PC-9 (cell line): ENCODE results near the gene RNU5D-1. TPM values are rescaled to one million over a fixed set of nuclear protein-coding genes. Genes with fewer than 3 reads are reported as not detected.

Experiments
- BruUV-seq: library from RNA; stranded (reverse); fragments of 400-500 nt; replicated peaks from 2 replicates; lab custom pipeline; 2021; lab: Mats Ljungman, UMichigan
- CTCF ChIA-PET: fragments of 300-600 bp; sonication (Branson Sonifier 250); formaldehyde crosslinking; loops from one replicate; lab custom pipeline; 2022; ENCODE audit warnings: antibody characterized with exemption; lab: Charles Lee
- POLR2A ChIA-PET: fragments of 300-600 bp; sonication (Branson Sonifier 250); formaldehyde crosslinking; loops from one replicate; lab custom pipeline; 2022; ENCODE audit warnings: antibody characterized with exemption; ENCODE audit not compliant: unreplicated experiment; lab: Charles Lee
- DNase-seq, 2 experiments: peaks; one replicate each; pipeline versions ENCODE4 v3.0.0 to v3.0.0-alpha.2; 2015 to 2022; ENCODE audit warnings: mixed read lengths in 1 of 2
- H2AFZ ChIP-seq: fragments of 200-600 bp; sonication (generic); 2 replicates; pipeline ENCODE4 v1.8.1; 2017; ENCODE audit warnings: antibody characterized with exemption
- H3F3A ChIP-seq: fragments of 200-600 bp; sonication (generic); 2 replicates; pipeline ENCODE4 v1.8.1; 2017; ENCODE audit warnings: antibody characterized with exemption, mild to moderate bottlenecking, low read depth; ENCODE audit not compliant: insufficient read depth
- H3K27ac ChIP-seq: fragments of 200-600 bp; sonication (generic); 2 replicates; pipeline ENCODE4 v1.6.1; 2016; ENCODE audit warnings: mixed run types
- H3K27me3 ChIP-seq: fragments of 200-600 bp; sonication (generic); 2 replicates; pipeline ENCODE4 v1.6.1; 2016; ENCODE audit warnings: low read depth, mixed run types; ENCODE audit not compliant: insufficient read depth
- H3K36me3 ChIP-seq: fragments of 200-600 bp; sonication (generic); 2 replicates; pipeline ENCODE4 v1.6.1; 2016; ENCODE audit warnings: low read depth, mixed run types
- H3K4me1 ChIP-seq: fragments of 200-600 bp; sonication (generic); replicated peaks from 2 replicates; pipeline ENCODE4 v1.6.1; 2016; ENCODE audit warnings: mixed run types; ENCODE audit not compliant: insufficient read depth
- H3K4me2 ChIP-seq: fragments of 200-600 bp; sonication (generic); 2 replicates; pipeline ENCODE4 v1.6.1; 2017; ENCODE audit warnings: mixed run types
- H3K4me3 ChIP-seq: fragments of 200-600 bp; sonication (generic); 2 replicates; pipeline ENCODE4 v1.6.1; 2016; ENCODE audit warnings: mixed run types
- H3K79me2 ChIP-seq: fragments of 200-600 bp; sonication (generic); 2 replicates; pipeline ENCODE4 v1.6.1; 2017; ENCODE audit warnings: low read depth, mixed run types
- H3K9me2 ChIP-seq: fragments of 200-600 bp; sonication (generic); 2 replicates; pipeline ENCODE4 v1.8.1; 2017; ENCODE audit warnings: mild to moderate bottlenecking; ENCODE audit not compliant: insufficient read depth
- H3K9me3 ChIP-seq: fragments of 200-600 bp; sonication (generic); 2 replicates; pipeline ENCODE4 v1.8.1; 2016; ENCODE audit warnings: low read depth; ENCODE audit not compliant: insufficient read depth
- H4K20me1 ChIP-seq: fragments of 200-600 bp; sonication (generic); 2 replicates; pipeline ENCODE4 v1.8.1; 2017; ENCODE audit not compliant: insufficient read depth
- CTCF ChIP-seq: fragments of 200-600 bp; sonication (generic); conservative IDR thresholded peaks from 2 replicates; pipeline ENCODE4 v1.6.1; 2017; ENCODE audit warnings: mixed run types, antibody characterized with exemption, mild to moderate bottlenecking, moderate library complexity
- EZH2 ChIP-seq: fragments of 200-600 bp; sonication (generic); IDR thresholded peaks from 2 replicates; pipeline ENCODE4 v1.8.0; 2017; ENCODE audit warnings: antibody characterized with exemption, low read depth
- intact Hi-C: fragments of 100-400 bp; cut with micrococcal nuclease; formaldehyde crosslinking; loops from one replicate; pipeline ENCODE4 v1.10.0; 2022; ENCODE audit not compliant: unreplicated experiment
- total RNA-seq: library from RNA; stranded (reverse); gene quantifications from 2 replicates; pipeline ENCODE4 v1.2.3, GENCODE V29; 2021

Gene RNU5D-1
- total RNA-seq, 1 experiment from 2014 or later = not detected

DNA sequence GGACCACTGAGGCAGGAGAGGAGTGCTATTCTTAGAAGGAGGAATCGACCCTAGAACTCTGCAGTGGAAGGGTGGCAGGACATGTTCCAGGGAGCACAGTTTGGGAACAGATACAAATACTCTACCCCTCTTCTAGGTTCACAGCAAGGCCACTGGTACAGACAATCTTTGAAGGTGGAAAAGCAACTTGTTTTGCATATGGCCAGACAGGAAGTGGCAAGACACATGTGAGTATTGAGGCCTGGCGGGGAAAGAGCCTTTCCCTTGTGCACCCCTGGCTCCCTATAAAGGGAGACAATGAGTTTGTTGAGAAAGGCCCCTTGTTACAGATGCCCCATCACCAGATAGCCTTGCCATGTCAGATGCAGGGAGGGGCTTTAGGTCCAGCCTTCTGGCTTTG is 26.4 kb upstream of the RNU5D-1 start:
- Histone ChIP-seq H3K4me1 (no peaks in the 10 kb centered on the region), H4K20me1 (no peaks in the 10 kb centered on the region), H3K79me2 (no peaks in the 10 kb centered on the region), H3K4me3 (no peak overlapping the region), H3K27ac (no peak overlapping the region), H2AFZ (no peak overlapping the region), H3K27me3 (no peaks in the 10 kb centered on the region), H3F3A (0 out of 2 replicates have a peak, but pooled peaks cover 3% of the 10 kb centered on the region), H3K9me2 (no peaks in the 10 kb centered on the region), H3K36me3 (peaks cover 43% of the 10 kb centered on the region), H3K9me3 (no peaks in the 10 kb centered on the region), H3K4me2 (no peak overlapping the region)
- no peak for DNase-seq
- ChIA-PET POLR2A (no interaction called here), CTCF (no interaction called here)
- TF ChIP-seq EZH2 (no peak), CTCF (no peak)
- BruUV-seq = no TSS peak
- intact Hi-C loops = no loop called here

GRCh38 chr1:44747878-44748277 is 16.9 kb upstream of the RNU5D-1 start:
- ChIA-PET CTCF (no interaction called here), POLR2A (no interaction called here)
- Histone ChIP-seq H3K27ac (no peak overlapping the region), H3K4me3 (no peak overlapping the region), H3K9me3 (no peaks in the 10 kb centered on the region), H4K20me1 (no peaks in the 10 kb centered on the region; the same call in 1 of the 2 replicates), H3K4me2 (no peak overlapping the region), H3K36me3 (peaks cover 42% of the 10 kb centered on the region), H3F3A (peaks cover 7% of the 10 kb centered on the region; the same call in 1 of the 2 replicates), H2AFZ (no peak overlapping the region), H3K9me2 (no peaks in the 10 kb centered on the region), H3K27me3 (no peaks in the 10 kb centered on the region), H3K4me1 (no peaks in the 10 kb centered on the region), H3K79me2 (peaks cover 35% of the 10 kb centered on the region)
- intact Hi-C loops = no loop called here
- no peak for DNase-seq
- TF ChIP-seq CTCF = no peak; the same call in 1 of the 2 replicates
- no peak for TF ChIP-seq EZH2
- no TSS peak for BruUV-seq

DNA sequence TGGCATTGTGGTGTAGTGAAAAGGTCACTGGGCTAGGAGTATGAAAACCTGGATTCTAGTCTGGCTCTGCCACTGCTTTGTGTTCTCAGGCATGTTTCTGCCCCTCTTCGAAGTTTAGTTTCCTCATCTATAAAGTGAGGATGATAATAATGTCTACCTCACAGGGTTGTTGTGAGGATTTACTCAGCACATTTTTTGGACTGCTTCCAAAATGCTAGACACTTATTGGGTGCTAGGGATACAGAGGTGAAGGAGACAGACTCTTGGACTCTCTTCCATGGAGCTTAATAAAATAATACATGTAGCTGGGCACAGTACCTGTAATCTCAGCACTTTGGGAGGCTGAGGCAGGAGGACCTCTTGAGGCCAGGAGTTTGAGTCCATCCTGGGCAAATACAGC is 12.2 kb upstream of the RNU5D-1 start:
- Histone ChIP-seq H3K4me1 (peaks cover 15% of the 10 kb centered on the region), H3K4me2 (no peak overlapping the region), H2AFZ (no peak overlapping the region), H3K27ac (no peak overlapping the region), H3K9me3 (no peaks in the 10 kb centered on the region), H3F3A (peaks cover 9% of the 10 kb centered on the region), H3K27me3 (no peaks in the 10 kb centered on the region), H3K36me3 (peaks cover 39% of the 10 kb centered on the region), H4K20me1 (no peaks in the 10 kb centered on the region; the same call in 1 of the 2 replicates), H3K79me2 (peaks cover 71% of the 10 kb centered on the region), H3K9me2 (no peaks in the 10 kb centered on the region), H3K4me3 (no peak overlapping the region)
- POLR2A ChIA-PET = interaction anchor here (0.6 to 0.7 kb wide), 4 partner anchors 26 to 1534 kb away, joined by 3 to 16 read pairs (median 8); no protein-coding TSS in a partner anchor
- CTCF ChIA-PET = interaction anchor here (0.6 kb wide), 1 partner anchor 268 kb away, joined by 3 read pairs; no protein-coding TSS in a partner anchor
- intact Hi-C loops = no loop called here
- no peak for DNase-seq
- TF ChIP-seq EZH2 = no peak
- no peak for TF ChIP-seq CTCF
- no TSS peak for BruUV-seq
